GM20000 (cell line): ENCODE data around the gene EIF2A.
"Not testable (repeated sequence)": the region's sequence is repeated elsewhere in the genome, so short reads cannot be mapped to it uniquely, and the experiment has no call there.

Source experiments
- DNase-seq: peaks from one replicate; pipeline ENCODE4 v3.0.0; 2012; ENCODE audit warnings: low spot score
- CTCF ChIP-seq: IDR thresholded peaks from 2 replicates; pipeline ENCODE4 v1.5.1; 2012; ENCODE audit warnings: mild to moderate bottlenecking, control low read depth; ENCODE audit errors: extremely low read depth, missing control alignments

EIF2A gene

GRCh38 chr3:150546226-150547044 lies at the start of gene EIF2A, which contains the start of gene SERP1:
Gene EIF2A, plus strand, starts transcription at chr3:150546787. Its CDS starts 16 bp downstream, at chr3:150546803.
Gene SERP1, minus strand, starts transcription at chr3:150546496. Its CDS starts 361 bp downstream, at chr3:150546135.
- no peak for TF ChIP-seq CTCF
- DNase-seq, result peak; percentile 96

- DNase-seq, result no peak
- no peak for TF ChIP-seq CTCF
Observed at GRCh38 chr3:150497956-150498355, 48.6 kb upstream of the EIF2A start.

- DNase-seq, result not testable (repeated sequence)
Observed at GRCh38 chr3:150500960-150501359, 45.6 kb upstream of the EIF2A start.

GRCh38 chr3:150503402-150504099 lies 43.0 kb upstream of the EIF2A start:
- no peak for TF ChIP-seq CTCF
- no peak for DNase-seq

- no peak for TF ChIP-seq CTCF
- DNase-seq, result no peak
Observed at GRCh38 chr3:150504483-150504882, 42.1 kb upstream of the EIF2A start.

GRCh38 chr3:150508401-150508800 lies 38.2 kb upstream of the EIF2A start:
- DNase-seq, result no peak
- TF ChIP-seq CTCF, result no peak

GRCh38 chr3:150509780-150510179 lies 36.8 kb upstream of the EIF2A start:
- no peak for TF ChIP-seq CTCF

More at GRCh38 chr3:150509780-150510179, 36.8 kb upstream of the EIF2A start:
- no peak for DNase-seq
